H9 (cell line): ENCODE data around the gene SNRPA1. TPM values are rescaled to one million over a fixed set of nuclear protein-coding genes. Genes with fewer than 3 reads are reported as not detected.

Experiments used
- DNase-seq: peaks from one replicate; pipeline ENCODE4 v3.0.0-alpha.2; 2017
- H2AFZ ChIP-seq: one replicate; pipeline ENCODE4 v1.6.1; 2013; ENCODE audit warnings: mild to moderate bottlenecking, low read length, control low read depth, moderate library complexity
- H2AK5ac ChIP-seq: 2 replicates; pipeline ENCODE4 v1.6.1; 2013; ENCODE audit warnings: low read length, control low read depth, mixed read lengths; ENCODE audit not compliant: insufficient read length
- H2BK120ac ChIP-seq: one replicate; pipeline ENCODE4 v1.6.1; 2013; ENCODE audit warnings: low read depth, mild to moderate bottlenecking, low read length, control low read depth, inconsistent platforms; ENCODE audit not compliant: poor library complexity, severe bottlenecking
- H2BK12ac ChIP-seq: 2 replicates; pipeline ENCODE4 v1.6.1; 2013; ENCODE audit warnings: low read length, control low read depth, mixed read lengths, low read depth; ENCODE audit not compliant: insufficient read length
- H2BK15ac ChIP-seq: 2 replicates; pipeline ENCODE4 v1.6.1; 2013; ENCODE audit warnings: low read depth, low read length, control low read depth
- H2BK20ac ChIP-seq: one replicate; pipeline ENCODE4 v1.6.1; 2013; ENCODE audit warnings: low read depth, mild to moderate bottlenecking, low read length, control low read depth, inconsistent platforms; ENCODE audit not compliant: poor library complexity, severe bottlenecking
- H2BK5ac ChIP-seq: 2 replicates; pipeline ENCODE4 v1.6.1; 2013; ENCODE audit warnings: low read length, control low read depth, mixed read lengths; ENCODE audit not compliant: insufficient read length
- H3K14ac ChIP-seq: 2 replicates; pipeline ENCODE4 v1.6.1; 2013; ENCODE audit warnings: low read length, control low read depth; ENCODE audit not compliant: insufficient read depth
- H3K18ac ChIP-seq: 2 replicates; pipeline ENCODE4 v1.6.1; 2013; ENCODE audit warnings: low read depth, mild to moderate bottlenecking, mixed read lengths, low read length, control low read depth; ENCODE audit not compliant: insufficient read length
- H3K23ac ChIP-seq: 2 replicates; pipeline ENCODE4 v1.6.1; 2013; ENCODE audit warnings: low read length, control low read depth, mixed read lengths, low read depth; ENCODE audit not compliant: insufficient read length
- H3K23me2 ChIP-seq: 2 replicates; pipeline ENCODE4 v1.6.1; 2013; ENCODE audit warnings: low read depth, mild to moderate bottlenecking, mixed read lengths, low read length, control low read depth; ENCODE audit not compliant: insufficient read length, poor library complexity, severe bottlenecking
- H3K27ac ChIP-seq: 2 replicates; pipeline ENCODE4 v1.5.1; 2013; ENCODE audit warnings: low read length, control low read depth, mixed read lengths, low read depth; ENCODE audit not compliant: insufficient read length
- H3K27me3 ChIP-seq: 2 replicates; pipeline ENCODE4 v1.6.1; 2013; ENCODE audit warnings: low read length, control low read depth, inconsistent platforms; ENCODE audit not compliant: insufficient read depth
- H3K4ac ChIP-seq: 2 replicates; pipeline ENCODE4 v1.6.1; 2013; ENCODE audit warnings: low read depth, mild to moderate bottlenecking, control low read depth, inconsistent platforms, low read length, moderate library complexity
- H3K4me1 ChIP-seq: 2 replicates; pipeline ENCODE4 v1.6.1; 2013; ENCODE audit warnings: low read length, control low read depth, inconsistent platforms; ENCODE audit not compliant: insufficient read depth
- H3K4me2 ChIP-seq: 2 replicates; pipeline ENCODE4 v1.6.1; 2013; ENCODE audit warnings: low read length, control low read depth, mixed read lengths; ENCODE audit not compliant: insufficient read length, insufficient read depth
- H3K56ac ChIP-seq: 2 replicates; pipeline ENCODE4 v1.6.1; 2013; ENCODE audit warnings: low read depth, mild to moderate bottlenecking, mixed read lengths, low read length, control low read depth; ENCODE audit not compliant: insufficient read length
- H3K79me1 ChIP-seq: 2 replicates; pipeline ENCODE4 v1.6.1; 2013; ENCODE audit warnings: low read depth, mild to moderate bottlenecking, moderate library complexity, low read length, control low read depth, inconsistent platforms; ENCODE audit not compliant: insufficient read depth, poor library complexity, severe bottlenecking
- H3K79me2 ChIP-seq: 2 replicates; pipeline ENCODE4 v1.6.1; 2013; ENCODE audit warnings: low read length, control low read depth, inconsistent platforms; ENCODE audit not compliant: insufficient read depth
- H3K9ac ChIP-seq: 2 replicates; pipeline ENCODE4 v1.6.1; 2013; ENCODE audit warnings: low read length, control low read depth, mixed read lengths; ENCODE audit not compliant: insufficient read length; ENCODE audit errors: extremely low read depth
- H3K9me3 ChIP-seq: one replicate; pipeline ENCODE4 v1.6.1; 2013; ENCODE audit warnings: low read depth, low read length, inconsistent platforms; ENCODE audit not compliant: control insufficient read depth
- H3T11ph ChIP-seq: one replicate; pipeline ENCODE4 v1.6.1; 2013; ENCODE audit warnings: mild to moderate bottlenecking, low read length, control low read depth, inconsistent platforms
- H4K20me1 ChIP-seq: one replicate; pipeline ENCODE4 v1.6.1; 2013; ENCODE audit not compliant: control insufficient read depth, insufficient read length, insufficient read depth
- H4K5ac ChIP-seq: 2 replicates; pipeline ENCODE4 v1.6.1; 2013; ENCODE audit warnings: low read depth, mild to moderate bottlenecking, mixed read lengths, low read length, control low read depth; ENCODE audit not compliant: insufficient read length
- H4K8ac ChIP-seq: replicated peaks from 2 replicates; pipeline ENCODE4 v1.6.1; 2013; ENCODE audit warnings: low read length, control low read depth, mixed read lengths, low read depth; ENCODE audit not compliant: insufficient read length
- H4K91ac ChIP-seq: 2 replicates; pipeline ENCODE4 v1.6.1; 2013; ENCODE audit warnings: low read depth, mild to moderate bottlenecking, moderate library complexity, mixed read lengths, low read length, control low read depth; ENCODE audit not compliant: insufficient read length
- H3K27ac Mint-ChIP-seq, 3 experiments: 2 replicates in 2 of 3; 3 replicates in 1 of 3; pipeline ENCODE4 v1.8.0; 2020 to 2021; ENCODE audit warnings: mixed read lengths in 3 of 3, mild to moderate bottlenecking in 1 of 3, moderate library complexity in 1 of 3
- H3K27me3 Mint-ChIP-seq: 2 replicates; pipeline ENCODE4 v1.8.0; 2021; ENCODE audit warnings: low read depth, mild to moderate bottlenecking, moderate library complexity, mixed read lengths
- H3K36me3 Mint-ChIP-seq, 3 experiments: 2 replicates in 2 of 3; 3 replicates in 1 of 3; pipeline ENCODE4 v1.8.0; 2020 to 2021; ENCODE audit warnings: low read depth in 3 of 3, mixed read lengths in 3 of 3; ENCODE audit not compliant: insufficient read depth in 1 of 3
- H3K4me1 Mint-ChIP-seq, 2 experiments: 2 replicates each; pipeline ENCODE4 v1.8.0; 2020; ENCODE audit warnings: mixed read lengths in 2 of 2
- H3K4me3 Mint-ChIP-seq, 2 experiments: 2 replicates in 1 of 2; 3 replicates in 1 of 2; pipeline ENCODE4 v1.8.0; 2020 to 2021; ENCODE audit warnings: mild to moderate bottlenecking in 2 of 2, mixed read lengths in 2 of 2, moderate library complexity in 1 of 2
- H3K9me3 Mint-ChIP-seq, 2 experiments: 2 replicates in 1 of 2; 3 replicates in 1 of 2; pipeline ENCODE4 v1.8.0; 2020; ENCODE audit warnings: mild to moderate bottlenecking in 2 of 2, mixed read lengths in 2 of 2, moderate library complexity in 1 of 2
- CTCF ChIP-seq: fragments of 200-600 bp; sonication (generic); conservative IDR thresholded peaks from 3 replicates; pipeline ENCODE4 v1.8.0; 2021; ENCODE audit warnings: antibody characterized with exemption, mild to moderate bottlenecking
- WGBS: extraction: QIAGEN DNeasy Blood & Tissue Kit; methylation state at CpG from one replicate; pipeline ENCODE4 v1.1.7; 2013; ENCODE audit warnings: missing lambda C conversion rate, low lambda C conversion rate, mixed read lengths; ENCODE audit not compliant: insufficient read length; ENCODE audit errors: extremely low coverage; 5-methylcytosine and 5-hydroxymethylcytosine counted together
- total RNA-seq: library from RNA; stranded (reverse); gene quantifications from 2 replicates; pipeline ENCODE4 v1.2.1, GENCODE V29; 2021

Gene SNRPA1
- total RNA-seq, 1 experiment from 2014 or later, result 145 TPM

- no peak for DNase-seq
- H3K4me3 Mint-ChIP-seq, result no peak overlapping the region
- no peaks in the 10 kb centered on the region for H4K20me1 ChIP-seq
Measured at GRCh38 chr15:101256757-101257156, 38.3 kb downstream of the SNRPA1 start.

More at GRCh38 chr15:101256757-101257156, 38.3 kb downstream of the SNRPA1 start:
- Histone ChIP-seq H3K4me2 (no peak overlapping the region), H4K8ac (no peak overlapping the region), H3K27ac (no peak overlapping the region), H3K56ac (no peak overlapping the region), H3K9me3 (no peaks in the 10 kb centered on the region), H3T11ph (no peak overlapping the region), H2AK5ac (no peak overlapping the region), H2BK12ac (no peak overlapping the region), H3K79me2 (no peaks in the 10 kb centered on the region), H2AFZ (no peak overlapping the region), H2BK15ac (no peak overlapping the region), H3K27me3 (no peaks in the 10 kb centered on the region), H3K23ac (no peak overlapping the region), H3K4ac (no peak overlapping the region), H4K5ac (no peak overlapping the region), H3K9ac (no peak overlapping the region), H3K23me2 (peaks cover 3% of the 10 kb centered on the region), H3K4me1 (peaks cover 7% of the 10 kb centered on the region; the same call in 1 of the 2 replicates), H4K91ac (no peak overlapping the region), H2BK120ac (no peak overlapping the region), H3K18ac (no peak overlapping the region), H3K14ac (no peak overlapping the region), H2BK20ac (no peak overlapping the region), H2BK5ac (no peak overlapping the region), H3K79me1 (no peaks in the 10 kb centered on the region)
- Mint-ChIP-seq H3K4me1 (peaks cover 34 to 45% of the 10 kb centered on the region in 2 experiments), H3K27ac (no peak overlapping the region; a peak in 1 of 7 replicates), H3K27me3 (peaks cover 2% of the 10 kb centered on the region), H3K9me3 (no peaks in the 10 kb centered on the region), H3K36me3 (no peaks in the 10 kb centered on the region; a peak in 1 of 7 replicates)
- peak; percentile 58 for TF ChIP-seq CTCF
- WGBS, result no CpG with 5 or more reads among the region's 6 CpGs
